NCI-H524 (cell line): ENCODE results near the gene PDGFRB.
"Not testable (repeated sequence)": the region's sequence is repeated elsewhere in the genome, so short reads cannot be mapped to it uniquely, and the experiment has no call there.

ENCODE experiments used
- DNase-seq, 2 experiments: peaks; one replicate each; lab custom pipeline; 2025; lab: John Stamatoyannopoulos, UW

The PDGFRB gene

DNA sequence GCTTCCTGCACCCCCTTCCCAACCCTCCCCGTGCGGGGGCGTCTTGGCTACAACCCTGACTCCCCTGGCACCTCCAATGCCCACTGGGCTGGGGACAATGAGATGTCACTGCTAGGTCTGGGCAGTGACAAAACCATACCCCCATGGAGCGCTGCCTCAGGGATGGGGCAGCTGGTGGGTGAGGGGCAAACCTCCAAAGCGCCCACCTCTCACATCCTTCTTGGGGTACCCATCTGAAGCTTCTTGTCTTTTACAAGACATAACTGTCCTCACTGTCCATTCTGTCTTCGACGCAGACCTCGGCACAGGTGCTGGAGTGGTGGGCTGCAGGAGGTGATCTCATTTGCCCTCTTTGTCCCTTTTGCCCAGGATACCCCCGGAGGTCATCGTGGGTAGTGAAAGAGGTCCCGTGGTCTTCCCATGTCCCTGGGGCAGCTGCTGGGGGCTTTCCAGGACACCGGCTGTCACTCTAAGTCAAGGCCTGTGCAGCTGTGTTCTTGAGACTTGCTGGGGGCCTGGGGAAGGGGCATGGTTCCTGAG is 41.5 kb downstream of the PDGFRB start:
- no peak for DNase-seq

DNA sequence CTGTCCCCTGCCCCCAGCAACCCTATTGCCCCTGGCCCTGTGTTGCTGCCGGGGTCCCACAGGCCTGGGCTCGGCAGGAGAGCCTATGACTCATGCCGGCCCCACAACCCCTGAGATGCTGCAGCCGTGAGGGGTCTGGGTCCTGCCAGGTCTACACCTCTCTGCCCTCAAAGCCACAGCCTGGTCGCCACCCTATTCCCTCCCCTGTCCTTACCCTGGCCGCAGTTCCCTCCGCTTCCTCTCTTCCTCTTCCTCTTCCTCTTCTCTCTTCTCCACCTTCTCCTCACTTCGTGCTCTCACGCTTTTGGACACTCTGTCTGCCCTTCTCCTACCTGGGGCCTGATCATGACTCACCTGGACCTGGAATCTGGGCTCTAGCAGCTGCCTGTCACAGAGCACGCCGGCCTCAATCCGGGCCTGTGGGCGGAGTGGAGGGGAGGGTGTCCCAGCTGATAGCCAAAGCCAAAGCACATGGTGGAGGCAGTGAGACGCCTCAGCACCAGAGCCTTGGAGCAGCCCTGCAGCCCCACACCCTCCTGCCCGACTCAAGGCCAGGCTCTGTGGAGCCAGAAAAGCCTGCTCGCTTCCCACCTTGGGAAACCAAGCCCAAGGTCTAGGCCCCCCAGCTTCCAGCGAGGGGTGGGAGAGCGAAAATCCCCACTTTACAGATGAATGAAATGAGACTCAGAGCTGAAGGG is 42.4 kb downstream of the PDGFRB start:
- no peak for DNase-seq

DNA sequence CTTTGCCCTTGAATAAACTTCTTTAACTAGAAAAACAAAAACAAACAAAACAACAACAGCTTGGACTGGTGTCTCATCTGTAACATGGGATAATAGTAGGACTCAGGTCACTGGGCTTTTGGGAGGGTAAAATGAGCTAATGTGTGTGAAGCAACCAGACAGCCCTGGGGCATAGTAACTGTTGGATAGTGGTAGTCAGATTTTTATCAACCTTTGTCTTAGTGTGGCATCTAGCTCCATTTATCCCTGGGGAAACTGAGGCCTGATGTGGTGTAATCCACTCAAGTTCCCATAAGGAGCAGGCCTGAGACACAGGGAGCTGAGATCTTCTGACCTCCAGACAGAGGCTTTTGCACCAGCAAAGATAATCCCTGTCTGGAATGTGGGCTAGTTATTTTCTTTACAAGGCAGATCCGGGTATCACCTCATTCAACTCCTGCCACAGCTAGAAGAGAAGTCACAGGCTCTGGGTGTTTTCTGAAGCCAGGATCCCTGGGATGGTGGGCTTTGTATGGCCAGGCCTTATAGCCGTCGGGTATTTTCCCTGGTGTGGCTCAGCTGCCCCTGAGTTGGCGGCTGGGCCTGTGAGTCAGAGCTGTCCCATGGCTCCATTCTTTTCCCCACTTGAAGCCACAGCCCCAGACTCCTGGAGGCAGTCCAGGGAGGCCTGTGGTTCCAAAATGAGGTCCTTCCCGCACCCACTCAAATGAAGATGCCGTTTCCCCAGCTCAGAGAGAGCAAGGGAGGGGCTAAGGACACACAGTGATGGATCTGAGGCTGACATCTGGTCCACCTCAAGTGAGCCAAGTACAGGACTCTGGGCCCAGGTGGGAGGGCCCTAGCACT is 43.2 kb downstream of the PDGFRB start:
- DNase-seq = no peak

DNA sequence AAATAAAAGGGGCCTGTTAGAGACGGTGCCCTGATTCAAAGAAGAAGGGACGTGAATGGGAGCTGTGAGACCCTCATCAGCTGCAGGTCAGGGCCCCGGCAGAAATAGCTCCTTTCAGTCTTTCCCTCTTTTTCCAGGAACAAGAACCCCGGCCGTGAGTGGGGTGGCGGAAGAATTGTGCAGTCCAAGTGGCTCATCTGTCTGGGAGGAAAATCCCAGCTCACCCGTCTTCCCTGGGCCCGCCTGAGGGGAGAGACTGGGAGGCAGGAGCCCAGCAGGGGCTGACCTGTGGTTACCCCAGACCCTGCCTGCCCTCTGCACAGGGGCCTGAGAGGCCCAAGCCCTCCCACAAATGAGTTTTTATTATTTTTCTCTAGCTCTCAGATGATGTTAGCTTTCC is 44.5 kb downstream of the PDGFRB start:
- no peak for DNase-seq

DNA sequence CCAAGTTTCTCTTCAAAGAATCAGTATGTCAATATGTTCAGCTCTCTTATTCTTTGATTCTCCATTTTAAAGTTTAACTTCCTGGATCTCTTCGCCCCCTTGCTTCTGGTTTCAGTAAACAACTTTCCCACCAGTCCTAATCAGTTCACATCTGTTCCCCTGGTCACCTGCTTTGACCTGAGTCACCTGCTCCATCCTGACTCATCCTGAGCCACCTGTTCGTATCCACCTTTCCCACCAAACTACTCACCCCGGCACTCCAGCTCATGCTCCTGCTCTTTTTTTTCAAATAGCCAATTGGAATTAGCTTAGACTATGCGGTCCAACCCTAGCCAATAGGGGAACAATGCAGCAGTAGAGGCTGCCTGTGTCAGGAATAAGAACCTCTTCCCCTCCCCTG is 45.7 kb downstream of the PDGFRB start:
- DNase-seq = no peak

DNA sequence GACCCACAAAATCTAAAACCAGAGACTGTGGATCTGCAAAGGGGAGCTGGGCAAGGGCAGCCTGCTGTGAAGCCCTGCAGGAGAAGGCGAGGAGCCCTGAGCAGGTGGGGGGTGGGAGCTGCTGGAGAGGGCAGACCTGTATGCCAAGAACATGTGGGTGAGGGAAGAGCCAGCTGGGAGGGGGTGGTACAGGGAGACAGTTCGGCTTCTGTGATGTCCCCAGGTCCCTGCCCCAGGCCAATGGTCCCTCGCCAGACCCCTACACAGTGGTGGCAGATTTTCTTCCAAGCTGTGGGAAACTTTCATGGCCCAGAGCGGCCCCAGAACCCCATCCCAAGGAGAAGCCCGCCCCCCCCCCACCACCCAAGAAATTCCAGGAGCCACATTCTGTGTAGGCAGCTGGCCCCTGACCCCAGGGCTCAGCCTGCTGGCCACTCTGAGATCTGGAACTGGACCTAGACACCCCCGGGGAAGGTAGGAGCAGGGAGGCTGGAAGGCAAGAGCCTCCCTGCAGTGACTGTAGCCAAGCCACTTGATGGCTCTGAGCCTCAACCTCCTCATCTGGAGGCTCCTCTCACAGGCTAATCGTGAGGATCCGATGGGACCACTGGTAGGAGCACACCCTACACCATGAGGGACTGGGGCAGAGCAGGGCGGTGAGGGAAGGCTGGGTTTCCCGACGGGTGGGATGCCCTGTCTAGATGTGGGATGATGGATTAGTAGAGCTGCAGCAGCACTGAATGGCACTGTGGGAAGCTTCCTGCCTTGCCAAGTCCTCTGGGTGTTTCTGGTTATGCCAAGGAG is 46.7 kb downstream of the PDGFRB start:
- no peak for DNase-seq

DNA sequence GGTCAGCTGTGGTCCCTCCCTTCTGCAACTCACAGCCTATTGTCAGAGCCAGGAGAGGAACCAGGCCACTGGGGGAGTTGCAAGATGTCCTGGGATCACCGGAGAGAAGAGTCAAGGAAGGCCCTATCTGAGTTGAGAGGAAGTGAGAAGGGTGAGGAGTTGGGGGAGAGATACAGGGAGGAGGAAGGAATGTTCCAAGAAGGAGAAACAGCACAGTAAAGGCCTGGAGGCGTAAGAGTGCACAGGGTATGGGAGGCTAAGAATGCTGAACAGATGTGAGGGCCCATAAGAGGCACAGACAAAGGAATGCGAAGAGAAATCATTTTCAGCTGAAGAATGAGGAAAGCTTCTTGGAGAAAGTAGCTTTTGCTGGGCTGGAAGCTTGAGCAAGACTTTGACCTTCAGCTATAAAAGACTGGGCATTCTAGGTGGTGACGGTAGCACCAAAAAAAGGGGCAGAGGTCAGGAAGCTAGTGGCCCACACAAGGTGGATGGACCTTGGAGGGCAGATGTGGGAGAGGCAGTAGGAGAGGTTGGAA is 47.7 kb downstream of the PDGFRB start:
- no peak for DNase-seq

DNA sequence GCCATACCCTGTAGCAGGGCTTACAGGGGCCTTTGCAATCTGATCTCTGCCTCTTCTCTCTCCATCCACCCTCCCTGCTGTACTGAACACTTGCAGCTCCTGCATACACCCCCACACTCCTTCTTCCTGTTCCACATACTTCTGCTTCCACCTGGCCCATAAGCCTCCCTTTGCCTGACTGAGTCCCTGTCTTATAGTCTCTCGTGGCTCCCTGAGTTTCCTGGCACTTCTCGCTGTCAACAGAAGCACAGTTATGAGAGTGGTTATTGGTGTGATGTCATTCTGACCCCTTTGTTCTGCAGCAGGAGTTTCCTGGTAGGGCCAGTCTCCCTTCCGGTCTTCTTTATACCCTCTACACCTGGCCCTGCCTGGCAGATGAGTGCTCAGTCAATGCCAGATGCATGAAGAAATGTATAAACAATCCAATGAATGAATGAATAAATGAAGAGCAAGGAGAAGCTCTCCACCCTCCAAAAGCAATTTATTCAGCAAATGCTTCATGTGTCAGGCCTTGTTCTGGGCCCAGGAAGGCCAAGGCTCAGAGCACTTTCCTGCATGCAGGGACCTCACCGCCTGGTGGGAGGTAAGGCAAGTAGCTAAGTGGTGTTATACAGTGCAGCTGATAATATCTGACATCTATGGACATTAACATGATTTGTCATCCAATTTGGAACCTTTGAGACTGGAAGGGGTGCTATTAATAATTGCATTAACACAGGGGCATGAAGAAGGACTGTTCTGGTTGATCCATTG is 48.8 kb downstream of the PDGFRB start:
- no peak for DNase-seq

DNA sequence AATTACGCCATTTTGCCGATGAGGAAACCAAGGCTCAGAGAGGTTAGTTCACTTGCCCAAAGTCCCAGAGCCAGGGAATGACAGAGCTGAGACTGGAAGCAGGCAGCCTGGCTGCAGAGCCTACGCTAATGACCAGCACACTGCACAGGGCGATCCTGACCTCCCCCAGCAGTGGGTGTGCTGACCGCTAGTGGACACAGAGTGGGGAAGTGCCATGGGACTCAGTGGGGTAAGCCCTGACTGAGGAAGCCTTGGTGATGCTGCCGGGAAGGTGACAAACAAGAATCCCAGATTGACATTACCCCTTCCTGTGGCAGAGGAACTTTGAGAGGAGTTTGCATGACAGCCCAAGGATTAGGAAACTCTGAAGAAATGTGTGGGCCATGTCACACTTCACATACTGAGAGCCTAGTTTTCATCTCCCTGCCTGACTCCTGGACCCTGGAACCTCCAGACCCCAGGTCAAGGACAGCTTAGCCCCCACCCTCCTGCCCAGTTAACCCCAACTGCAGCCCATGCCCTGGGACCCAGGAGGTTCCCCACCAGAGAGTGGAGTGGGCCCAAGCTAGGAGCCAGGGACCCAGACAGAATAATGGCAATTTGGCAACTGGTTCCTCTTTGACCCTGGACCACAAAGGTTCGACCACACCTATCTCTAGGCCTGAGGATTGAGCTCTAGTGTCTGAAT is 49.6 kb downstream of the PDGFRB start:
- no peak for DNase-seq

DNA sequence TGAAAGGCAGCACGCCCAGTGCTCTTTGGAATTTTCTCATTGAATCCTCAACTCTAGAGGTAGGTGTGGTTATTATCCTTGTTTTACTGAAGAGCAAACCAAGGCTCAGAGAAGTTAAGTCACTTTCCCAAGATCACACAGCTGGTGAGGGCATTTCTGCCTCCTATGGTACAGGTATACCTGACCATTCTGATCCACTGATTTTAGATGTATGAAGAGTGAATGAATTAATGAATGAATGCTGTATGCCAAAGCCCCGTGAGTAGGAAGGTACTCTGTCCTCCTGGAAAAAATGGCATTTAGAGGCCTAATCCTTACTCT is 51.1 kb downstream of the PDGFRB start:
- no peak for DNase-seq

DNA sequence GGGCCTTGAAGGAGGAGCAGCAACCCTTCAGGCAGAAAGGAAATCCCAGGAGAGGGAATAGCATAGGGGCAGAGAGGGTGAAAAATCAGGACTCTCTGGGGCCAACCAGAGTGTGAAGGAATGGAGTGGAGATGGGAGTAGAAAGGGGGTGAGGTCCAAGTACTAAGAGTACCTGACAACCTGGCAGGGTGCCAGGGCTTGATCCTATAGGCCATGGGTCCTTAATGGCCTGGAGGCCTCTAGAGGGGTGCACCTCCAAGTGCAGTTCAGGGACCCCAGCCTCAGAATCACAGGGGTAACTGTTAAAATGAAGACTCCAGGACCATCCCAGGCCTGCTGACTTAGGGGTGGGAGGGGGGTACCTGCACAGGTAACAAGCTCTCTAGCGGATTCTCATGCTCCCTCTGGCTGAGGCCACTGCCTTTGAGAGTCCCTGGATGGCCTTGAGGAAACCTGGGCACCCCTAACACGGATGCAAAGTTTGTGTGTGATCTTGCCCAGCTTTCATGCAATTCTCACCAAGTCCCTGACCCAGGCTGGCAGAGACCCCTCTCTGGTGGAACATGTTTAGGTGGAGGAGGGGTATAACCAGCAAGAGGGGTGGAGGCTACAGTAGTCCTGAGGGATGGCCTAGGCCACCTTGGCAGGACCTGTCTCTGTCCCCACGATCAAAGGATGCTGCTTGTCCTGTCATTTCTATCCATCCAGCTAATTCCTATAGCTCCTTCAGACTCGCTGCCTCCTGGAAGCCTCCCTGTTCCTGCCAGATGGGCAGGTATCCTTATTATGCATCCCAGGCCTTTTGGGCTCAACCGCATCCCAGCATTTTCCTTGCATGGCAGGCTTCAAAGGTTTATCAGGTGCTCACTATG is 51.7 kb downstream of the PDGFRB start:
- DNase-seq = no peak

DNA sequence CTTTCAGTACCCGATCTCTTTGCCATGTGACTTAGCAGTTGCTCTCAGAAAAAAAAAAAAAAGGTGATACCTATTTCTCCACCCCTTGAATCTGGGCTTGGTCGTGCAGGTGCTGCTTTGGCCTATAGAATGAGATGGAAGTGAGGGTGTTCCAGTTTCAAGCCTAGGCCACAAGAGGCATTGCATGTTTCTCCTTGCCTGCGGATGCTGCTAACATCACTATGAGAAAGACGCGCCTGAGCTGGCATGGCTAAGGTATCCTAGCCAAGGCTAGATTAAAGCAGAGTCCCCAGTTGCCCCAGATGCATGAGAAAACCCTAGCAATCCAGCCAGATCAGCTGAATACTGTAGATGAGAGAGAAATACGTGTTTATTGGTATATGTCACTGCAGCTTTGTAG is 54.6 kb downstream of the PDGFRB start:
- no peak for DNase-seq

DNA sequence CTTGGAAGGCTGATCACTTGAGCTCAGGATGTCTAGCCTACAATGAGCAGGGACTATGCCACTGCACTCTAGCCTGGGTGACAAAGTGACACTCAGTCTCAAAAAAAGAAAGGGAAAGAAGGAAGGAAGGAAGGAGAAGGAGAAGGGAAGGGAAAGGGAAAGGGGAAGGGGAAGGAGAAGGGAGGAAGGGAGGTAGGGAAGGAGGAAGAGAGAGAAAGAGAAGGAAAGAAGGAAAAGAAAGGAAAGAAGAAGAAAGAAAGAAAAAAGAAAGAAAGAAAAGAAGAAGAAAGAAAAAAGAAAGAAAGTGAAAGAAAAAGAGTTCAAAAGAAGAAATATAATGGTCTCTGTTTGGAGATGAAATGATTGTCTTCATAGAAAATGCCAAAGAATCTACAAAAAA is 58.5 kb downstream of the PDGFRB start:
- no peak for DNase-seq

DNA sequence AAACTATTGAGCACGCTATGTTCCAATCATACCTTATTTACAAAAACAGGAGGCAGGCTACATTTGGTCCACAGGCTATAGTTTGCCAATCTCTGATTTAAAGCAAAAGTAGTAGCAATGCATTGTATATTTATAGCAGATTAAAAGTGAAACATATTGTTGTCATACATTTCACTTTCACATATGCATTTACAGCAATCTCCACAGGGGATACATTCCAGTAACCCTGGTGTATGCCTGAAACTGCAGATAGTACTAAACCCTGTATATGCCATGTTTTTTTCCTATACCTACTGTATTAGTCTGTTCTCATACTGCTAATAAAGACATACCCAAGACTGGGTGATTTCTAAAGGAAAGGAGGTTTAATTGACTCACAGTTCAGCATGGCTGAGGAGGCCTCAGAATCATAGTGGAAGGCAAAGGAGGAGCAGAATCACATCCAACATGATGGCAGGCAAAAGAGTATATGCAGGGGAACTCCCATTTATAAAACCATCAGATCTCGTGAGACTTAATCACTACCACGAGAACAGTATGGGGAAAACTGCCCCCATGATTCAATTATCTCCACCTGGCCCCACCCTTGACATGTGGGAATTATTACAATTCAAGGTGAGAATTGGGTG is 63.4 kb downstream of the PDGFRB start:
- no peak for DNase-seq

DNA sequence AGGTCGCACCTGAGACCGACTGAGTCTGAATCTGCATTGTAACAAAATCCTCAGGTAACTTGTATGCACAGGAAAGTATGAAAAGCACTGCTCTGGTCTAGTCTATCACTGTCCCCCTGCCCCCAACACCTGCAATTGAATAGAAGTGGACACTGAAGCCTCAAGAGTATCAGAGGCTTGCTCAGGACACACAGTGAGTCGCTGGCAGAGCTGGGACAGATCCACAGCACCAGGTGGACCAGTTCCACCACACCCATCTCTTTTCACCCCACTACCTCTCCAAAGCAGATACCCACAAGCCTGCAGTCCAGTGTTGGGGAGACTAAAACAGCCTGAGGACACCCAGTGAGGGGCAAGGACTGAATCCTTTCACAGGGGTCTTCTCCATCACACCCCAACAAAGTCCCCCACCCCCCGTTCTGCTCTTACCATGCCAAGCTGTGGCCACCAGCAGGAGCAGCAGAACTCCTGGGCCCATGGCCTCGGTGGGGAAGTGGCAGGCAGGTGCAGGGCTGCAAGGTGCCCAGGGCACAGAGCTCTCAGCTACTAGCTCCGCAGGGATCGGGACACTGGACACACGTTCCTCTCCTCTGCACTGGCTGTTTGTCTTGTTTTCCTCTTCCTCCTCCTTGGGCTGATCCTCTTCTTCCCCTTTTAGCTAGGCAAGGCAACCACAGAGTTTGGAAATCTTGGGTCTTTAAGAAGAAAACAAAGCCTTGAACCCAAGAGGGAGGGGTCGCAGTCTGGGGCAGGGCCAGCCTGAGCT is 69.5 kb downstream of the PDGFRB start, which contains the start of gene CSF1R:
Gene CSF1R, minus strand, starts transcription at position 605 of the 766 bp plus-strand sequence. Its CDS starts 127 bp downstream, at position 478.
- DNase-seq = no peak

DNA sequence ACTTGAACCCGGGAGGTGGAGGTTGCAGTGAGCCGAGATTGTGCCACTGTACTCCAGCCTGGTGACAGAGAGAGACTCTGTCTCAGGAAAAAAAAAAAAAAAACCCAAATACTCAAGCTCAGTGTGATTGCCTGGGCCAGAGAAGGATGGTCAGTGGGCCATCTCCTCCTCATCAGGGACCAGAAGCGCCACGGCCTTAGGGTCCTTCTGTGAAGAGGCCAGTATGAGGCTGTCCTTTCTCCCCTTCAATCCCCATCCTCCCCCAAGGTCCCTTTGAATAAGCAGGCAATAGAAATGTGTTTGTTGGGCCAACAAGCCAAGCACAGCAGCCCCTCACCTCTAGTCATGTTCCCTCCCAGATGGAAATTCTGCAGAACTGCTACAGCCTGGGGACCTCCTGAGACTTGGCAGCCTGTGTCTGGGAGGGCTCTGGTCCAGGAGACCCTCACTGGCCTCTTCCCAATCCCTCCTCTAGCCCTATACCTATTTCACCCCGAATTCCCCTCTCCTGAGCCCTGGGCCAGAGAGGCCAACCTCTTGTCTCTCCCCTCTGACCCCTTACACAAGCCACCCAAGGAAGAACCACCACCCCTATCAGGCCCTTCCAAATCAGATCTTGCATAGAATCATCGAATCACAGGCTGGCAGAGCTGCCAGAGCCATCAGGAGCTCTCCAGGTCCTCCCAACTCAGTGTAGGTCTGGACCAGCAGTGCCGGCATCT is 70.3 kb downstream of the PDGFRB start:
- DNase-seq = no peak

DNA sequence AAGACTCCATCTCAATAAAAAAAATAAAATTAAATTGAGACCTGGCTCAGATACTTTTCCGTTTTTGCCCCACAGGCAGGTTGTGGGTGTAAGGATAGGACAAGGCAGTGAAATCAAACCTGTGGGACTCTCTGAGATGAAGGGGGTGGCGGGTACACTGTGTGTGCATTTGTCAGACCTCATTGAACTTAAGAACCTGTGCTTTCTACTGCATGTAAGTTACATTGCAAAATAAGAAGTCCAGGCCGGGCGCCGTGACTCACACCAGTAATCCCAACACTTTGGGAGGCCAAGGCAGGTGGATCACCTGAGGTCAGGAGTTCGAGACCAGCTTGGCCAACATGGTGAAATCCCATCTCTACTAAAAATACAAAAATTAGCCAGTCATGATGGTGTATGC is 70.9 kb downstream of the PDGFRB start:
- DNase-seq = not testable (repeated sequence)

DNA sequence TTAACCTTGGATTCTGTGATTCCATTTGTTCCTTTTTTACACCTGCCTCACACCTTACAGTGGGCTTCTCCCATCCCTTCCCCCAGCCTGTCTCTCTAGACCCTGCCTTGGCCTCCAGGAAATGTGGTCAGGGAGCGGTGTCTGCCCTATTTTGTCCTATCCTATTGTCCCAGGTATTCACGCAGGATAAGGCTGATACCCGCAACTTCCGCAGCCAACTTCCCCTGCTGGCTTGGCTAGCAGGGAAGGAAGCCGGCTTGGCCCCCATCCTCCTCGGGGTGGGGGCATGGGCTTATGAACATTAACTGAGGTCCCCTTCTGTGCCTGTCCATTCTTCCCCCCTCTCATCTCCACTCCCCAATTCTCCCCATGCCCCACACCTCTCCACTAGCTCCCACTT is 72.8 kb downstream of the PDGFRB start:
- DNase-seq = no peak
